ENCODE measurements around the gene DTNB.
"Not testable (repeated sequence)": the region's sequence is repeated elsewhere in the genome, so short reads cannot be mapped to it uniquely, and the experiment has no call there.

Gene DTNB

DNA sequence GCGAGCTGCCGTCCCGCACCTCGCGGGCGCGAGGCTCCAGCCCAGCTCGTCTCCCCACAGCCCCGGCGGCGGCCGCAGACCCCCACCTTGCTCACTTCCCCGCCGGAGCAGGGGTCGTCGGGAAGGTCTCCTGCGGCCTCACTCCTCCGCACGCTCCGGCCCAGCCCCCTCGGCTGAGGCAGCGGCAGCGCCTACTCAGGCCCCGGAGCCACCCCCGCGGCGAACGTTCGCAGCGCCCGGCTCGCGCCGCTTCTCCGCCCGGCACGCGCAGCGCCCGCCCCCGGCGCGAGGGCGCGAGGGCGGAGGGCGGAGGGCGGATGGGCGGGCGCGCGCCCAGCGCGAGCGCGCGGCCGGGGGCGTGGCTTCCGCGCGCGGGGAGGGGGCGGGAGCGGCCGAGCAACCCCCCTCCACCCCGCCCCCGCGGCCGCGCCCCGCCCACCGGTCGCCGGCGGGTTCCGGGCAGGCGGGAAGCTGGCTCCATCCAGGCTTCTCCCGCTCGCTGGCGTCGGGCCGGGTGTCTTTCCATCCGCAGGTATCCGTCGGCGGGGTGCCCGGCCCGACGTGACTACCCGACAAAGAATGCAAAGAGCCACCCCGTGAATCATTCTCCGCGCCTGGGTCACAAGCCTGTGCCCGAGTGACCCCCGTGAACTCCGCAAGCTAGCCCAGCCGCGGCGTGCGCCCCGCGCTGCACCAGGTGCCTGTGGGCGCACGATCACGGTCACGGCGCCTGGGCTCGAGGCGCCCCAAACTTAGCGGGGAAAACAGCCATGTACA lies at the start of gene DTNB:
TSS of gene DTNB (minus strand) at position 278 of the 777 bp plus-strand sequence. CDS start 20,917 bp downstream, outside the sequence.
- Histone ChIP-seq H3K27ac (peak within 1 kb of the TSS; percentile 86), H3K4me2 (peak within 1 kb of the TSS; percentile 98), H3K9ac (peak within 1 kb of the TSS; percentile 82), H3K9me3 (no peaks in the 10 kb centered on the region), H3K27me3 (no peaks in the 10 kb centered on the region), H3K4me3 (peak within 1 kb of the TSS; percentile 80), H3K4me1 (peaks cover 22% of the 10 kb centered on the region), H4K20me1 (peaks cover 32% of the 10 kb centered on the region), H3K36me3 (no peaks in the 10 kb centered on the region)
- no peak for TF ChIP-seq Cebpa-rat (IDR thresholded peaks at IDR 0.05)

- Histone ChIP-seq H3K9me3 (no peaks in the 10 kb centered on the region), H4K20me1 (no peaks in the 10 kb centered on the region), H3K27me3 (no peaks in the 10 kb centered on the region), H3K9ac (no peak overlapping the region), H3K27ac (no peak overlapping the region), H3K4me1 (no peaks in the 10 kb centered on the region), H3K4me2 (no peak overlapping the region), H3K36me3 (no peaks in the 10 kb centered on the region), H3K4me3 (no peak overlapping the region)
- no peak for TF ChIP-seq Cebpa-rat (IDR thresholded peaks at IDR 0.05)
These were observed 48.8 kb upstream of the DTNB start for GRCh38 chr2:25722224-25722623.

DNA sequence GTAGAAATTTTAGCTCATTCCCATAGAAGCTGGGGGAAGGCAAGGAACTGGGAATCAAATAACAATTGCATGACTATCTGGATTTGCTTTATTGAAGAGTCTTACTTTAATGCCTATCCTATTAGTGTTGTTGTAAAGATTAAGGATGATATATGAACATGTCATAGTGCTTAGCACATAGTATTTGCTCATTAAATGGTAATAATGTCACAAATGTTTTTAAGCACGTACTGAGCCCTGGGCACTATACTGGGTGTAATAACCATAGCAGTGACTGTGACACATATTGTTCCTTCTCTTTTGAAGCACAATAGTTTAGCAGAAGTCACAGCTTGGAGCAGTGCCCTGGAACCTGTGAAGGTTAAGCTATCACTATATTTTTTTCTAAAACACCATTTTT lies 47.2 kb upstream of the DTNB start:
- Histone ChIP-seq H3K4me3 (no peak overlapping the region), H3K27me3 (no peaks in the 10 kb centered on the region), H3K36me3 (no peaks in the 10 kb centered on the region), H3K4me2 (no peak overlapping the region), H4K20me1 (no peaks in the 10 kb centered on the region), H3K9me3 (no peaks in the 10 kb centered on the region), H3K4me1 (no peaks in the 10 kb centered on the region), H3K9ac (no peak overlapping the region), H3K27ac (no peak overlapping the region)
- TF ChIP-seq Cebpa-rat (IDR thresholded peaks at IDR 0.05), result no peak

DNA sequence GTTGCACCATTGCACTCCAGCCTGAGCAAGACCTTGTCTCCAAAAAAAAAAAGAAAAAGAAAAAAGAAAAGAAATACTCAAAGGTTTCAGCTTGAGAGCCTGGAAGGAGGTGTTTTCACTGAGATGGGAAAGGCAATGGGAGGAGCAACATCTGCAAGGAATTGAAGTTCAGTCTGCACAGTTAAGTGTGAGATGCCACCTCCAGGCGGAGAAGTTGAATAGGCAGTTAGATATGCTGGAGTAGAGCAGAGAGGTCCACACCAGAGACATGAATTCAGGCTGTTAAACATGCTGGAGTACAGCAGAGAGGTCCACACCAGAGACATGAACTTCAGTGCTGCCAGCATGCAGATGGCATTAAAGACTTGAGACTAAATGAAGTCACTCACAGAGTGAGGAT lies 41.4 kb upstream of the DTNB start:
- Histone ChIP-seq H3K27ac (no peak overlapping the region), H3K9me3 (no peaks in the 10 kb centered on the region), H3K4me3 (no peak overlapping the region), H3K4me2 (no peak overlapping the region), H3K4me1 (no peaks in the 10 kb centered on the region), H3K9ac (no peak overlapping the region), H4K20me1 (no peaks in the 10 kb centered on the region), H3K36me3 (no peaks in the 10 kb centered on the region), H3K27me3 (no peaks in the 10 kb centered on the region)
- no peak for TF ChIP-seq Cebpa-rat (IDR thresholded peaks at IDR 0.05)

GRCh38 chr2:25712455-25712854 lies 39.1 kb upstream of the DTNB start:
- H3K4me2 ChIP-seq, result no peak overlapping the region
- no peaks in the 10 kb centered on the region for H3K4me1 ChIP-seq

GRCh38 chr2:25711675-25712354 lies 38.4 kb upstream of the DTNB start:
- Histone ChIP-seq H3K4me1 (no peaks in the 10 kb centered on the region), H4K20me1 (no peaks in the 10 kb centered on the region), H3K27ac (no peak overlapping the region)

More at GRCh38 chr2:25712455-25712854, 39.1 kb upstream of the DTNB start:
- no peak for TF ChIP-seq Cebpa-rat (IDR thresholded peaks at IDR 0.05)
- no peak overlapping the region for H3K27ac ChIP-seq
- H3K27me3 ChIP-seq, result no peaks in the 10 kb centered on the region
- H3K9ac ChIP-seq, result no peak overlapping the region
- H4K20me1 ChIP-seq, result no peaks in the 10 kb centered on the region
- H3K4me3 ChIP-seq, result no peak overlapping the region
- H3K9me3 ChIP-seq, result no peaks in the 10 kb centered on the region
- no peaks in the 10 kb centered on the region for H3K36me3 ChIP-seq

DNA sequence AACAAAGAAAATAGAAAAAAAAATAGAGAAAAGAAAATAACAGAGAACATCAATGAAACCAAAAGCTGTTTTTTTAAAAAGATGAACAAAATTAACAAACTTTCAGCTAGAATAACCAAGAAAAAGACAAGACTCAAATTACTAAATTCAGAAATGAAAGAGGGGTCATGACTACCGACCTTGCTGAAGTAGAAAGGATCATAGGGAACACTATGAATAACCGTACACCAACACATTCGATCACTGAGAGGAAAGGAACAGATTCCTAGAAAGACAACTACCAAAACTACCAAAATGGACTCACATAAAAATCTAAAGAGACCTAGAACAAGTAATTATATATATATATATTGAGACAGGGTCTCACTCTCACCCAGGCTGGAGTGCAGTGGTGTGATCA lies 37.4 kb upstream of the DTNB start:
- Histone ChIP-seq H4K20me1 (no peaks in the 10 kb centered on the region), H3K27me3 (no peaks in the 10 kb centered on the region), H3K36me3 (no peaks in the 10 kb centered on the region), H3K9me3 (no peaks in the 10 kb centered on the region; the same call in 1 of the 2 replicates), H3K9ac (no peak overlapping the region), H3K4me3 (no peak overlapping the region), H3K4me2 (no peak overlapping the region), H3K27ac (no peak overlapping the region), H3K4me1 (no peaks in the 10 kb centered on the region)
- TF ChIP-seq Cebpa-rat (IDR thresholded peaks at IDR 0.05), result no peak

More at GRCh38 chr2:25711675-25712354, 38.4 kb upstream of the DTNB start:
- no peak overlapping the region for H3K4me3 ChIP-seq
- H3K4me2 ChIP-seq, result no peak overlapping the region
- no peak for TF ChIP-seq Cebpa-rat (IDR thresholded peaks at IDR 0.05)
- no peaks in the 10 kb centered on the region; the same call in 1 of the 2 replicates for H3K9me3 ChIP-seq
- no peaks in the 10 kb centered on the region for H3K36me3 ChIP-seq
- H3K9ac ChIP-seq, result no peak overlapping the region
- H3K27me3 ChIP-seq, result no peaks in the 10 kb centered on the region

DNA sequence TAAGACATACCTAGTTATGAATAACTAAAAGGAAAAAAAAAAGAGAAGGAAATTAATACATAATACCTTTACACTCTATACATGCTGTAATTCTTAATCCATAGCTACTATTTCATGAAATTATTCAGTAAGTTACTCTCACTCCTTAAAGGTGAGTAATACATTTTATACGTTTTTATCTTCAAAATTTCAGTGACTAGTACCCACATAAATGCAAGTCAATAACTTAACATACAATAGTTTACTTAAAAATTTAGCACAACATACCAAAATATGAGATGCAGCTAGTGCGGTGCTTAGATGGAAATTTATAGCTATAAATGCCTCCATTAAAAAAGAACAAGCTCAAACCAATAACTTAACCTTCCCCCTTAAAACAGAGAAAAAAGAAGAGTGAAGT lies 36.0 kb upstream of the DTNB start:
- Histone ChIP-seq H3K27ac (no peak overlapping the region), H4K20me1 (no peaks in the 10 kb centered on the region), H3K4me2 (no peak overlapping the region), H3K27me3 (no peaks in the 10 kb centered on the region), H3K9ac (no peak overlapping the region), H3K9me3 (peaks cover 11% of the 10 kb centered on the region; the same call in 1 of the 2 replicates), H3K4me3 (no peak overlapping the region), H3K4me1 (no peaks in the 10 kb centered on the region), H3K36me3 (no peaks in the 10 kb centered on the region)
- no peak for TF ChIP-seq Cebpa-rat (IDR thresholded peaks at IDR 0.05)

DNA sequence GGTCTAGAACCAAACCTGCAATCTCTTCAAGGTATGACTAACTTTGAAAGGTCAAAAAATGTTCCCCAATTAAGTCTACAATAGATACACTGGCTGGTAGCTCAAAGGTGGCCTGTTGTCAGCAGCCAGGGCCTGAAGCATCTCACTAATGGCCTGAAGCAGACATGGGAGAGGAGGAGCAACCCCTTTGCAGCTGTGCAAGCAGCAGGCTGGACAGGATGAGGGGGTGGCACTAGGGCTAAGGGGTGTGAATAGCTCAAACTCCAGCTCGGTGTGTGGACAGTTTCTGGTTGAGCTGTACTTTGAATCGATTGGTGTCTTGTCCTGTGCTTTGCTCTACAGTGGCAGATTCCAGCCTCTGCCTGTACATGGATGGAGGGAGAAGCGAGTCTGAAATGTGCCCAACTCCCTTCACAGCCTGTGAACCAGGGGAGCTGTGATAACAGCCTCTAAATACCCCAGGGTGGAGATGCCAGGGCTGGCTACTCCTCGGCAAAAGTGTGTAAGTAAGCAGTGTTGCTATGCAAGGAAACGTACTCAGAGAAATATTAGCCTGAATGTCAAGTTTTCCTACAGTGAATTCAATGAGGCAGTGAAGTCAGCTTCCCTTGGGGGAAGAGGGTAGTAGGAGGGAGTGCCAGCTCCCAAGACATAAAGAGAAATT lies 34.7 kb upstream of the DTNB start:
- no peaks in the 10 kb centered on the region for H3K27me3 ChIP-seq
- peaks cover 11% of the 10 kb centered on the region; the same call in 1 of the 2 replicates for H3K9me3 ChIP-seq
- no peak overlapping the region for H3K9ac ChIP-seq
- no peak overlapping the region for H3K4me3 ChIP-seq
- H3K27ac ChIP-seq, result no peak overlapping the region
- H3K4me2 ChIP-seq, result no peak overlapping the region
- H3K36me3 ChIP-seq, result no peaks in the 10 kb centered on the region
- H4K20me1 ChIP-seq, result no peaks in the 10 kb centered on the region
- no peaks in the 10 kb centered on the region for H3K4me1 ChIP-seq
- TF ChIP-seq Cebpa-rat (IDR thresholded peaks at IDR 0.05), result no peak

DNA sequence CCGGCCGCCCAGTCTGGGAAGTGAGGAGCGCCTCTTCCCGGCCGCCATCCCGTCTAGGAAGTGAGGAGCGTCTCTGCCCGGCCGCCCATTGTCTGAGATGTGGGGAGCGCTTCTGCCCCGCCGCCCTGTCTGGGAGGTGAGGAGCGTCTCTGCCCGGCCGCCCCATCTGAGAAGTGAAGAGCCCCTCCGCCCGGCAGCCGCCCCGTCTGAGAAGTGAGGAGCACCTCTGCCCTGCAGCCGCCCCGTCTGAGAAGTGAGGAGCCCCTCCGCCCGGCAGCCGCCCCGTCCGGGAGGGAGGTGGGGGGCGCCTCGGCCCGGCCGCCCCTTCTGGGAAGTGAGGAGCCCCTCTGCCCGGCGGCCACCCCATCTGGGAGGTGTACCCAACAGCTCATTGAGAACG lies 32.2 kb upstream of the DTNB start:
- not testable (repeated sequence) for H4K20me1 ChIP-seq, H3K9ac ChIP-seq, H3K4me1 ChIP-seq, H3K27ac ChIP-seq, H3K27me3 ChIP-seq, H3K4me2 ChIP-seq, H3K36me3 ChIP-seq, H3K4me3 ChIP-seq
- peaks cover 11% of the 10 kb centered on the region; the same call in 1 of the 2 replicates for H3K9me3 ChIP-seq

Data from BLaER1 (cell line).